GM12878 (cell line): ENCODE data around the gene AGAP2. TPM values are rescaled to one million over a fixed set of nuclear protein-coding genes. Genes with fewer than 3 reads are reported as not detected.

Source experiments
- ATAC-seq: fragments of 200-7000 bp; cut with Tn5 transposase; 3 replicates; pipeline ENCODE4 v1.9.1; 2020; ENCODE audit warnings: mild to moderate bottlenecking, moderate library complexity
- BruUV-seq: library from RNA; stranded (reverse); fragments of 400-500 nt; replicated peaks from 2 replicates; lab custom pipeline; 2021; lab: Mats Ljungman, UMichigan
- CTCF ChIA-PET: fragments of 300-600 bp; sonication (Branson Sonifier 250); formaldehyde crosslinking; extraction: SDS; loops from one replicate; lab custom pipeline; 2021; ENCODE audit warnings: inconsistent platforms; lab: Yijun Ruan, JAX
- POLR2A ChIA-PET: fragments of 350-600 bp; formaldehyde crosslinking; extraction: SDS; loops from one replicate; lab custom pipeline; 2021; ENCODE audit warnings: inconsistent platforms; lab: Charles Lee
- RAD21 ChIA-PET: fragments of 300-600 bp; sonication (Branson Sonifier 250); formaldehyde crosslinking; loops from one replicate; lab custom pipeline; 2023; ENCODE audit warnings: antibody characterized with exemption; ENCODE audit not compliant: unreplicated experiment; lab: Charles Lee
- SMC1A ChIA-PET: fragments of 300-600 bp; sonication (Branson Sonifier 250); formaldehyde crosslinking; loops from one replicate; lab custom pipeline; 2023; ENCODE audit not compliant: unreplicated experiment, uncharacterized antibody; lab: Charles Lee
- DNase-seq: peaks from one replicate; pipeline ENCODE4 v3.0.0-alpha.2; 2011; ENCODE audit warnings: low read depth, low spot score
- FAIRE-seq: peaks from 3 replicates; lab custom pipeline; 2011; peaks lifted over from hg19 to GRCh38; lab: Jason Lieb, UNC
- H2AFZ ChIP-seq: 2 replicates; pipeline ENCODE4 v1.6.0; 2011; ENCODE audit warnings: low read depth, low read length, control low read depth; ENCODE audit not compliant: control insufficient read depth
- H3K27ac ChIP-seq: 2 replicates; pipeline ENCODE4 v1.5.1; 2011; ENCODE audit warnings: control low read depth; ENCODE audit not compliant: control insufficient read depth, insufficient read depth
- H3K27me3 ChIP-seq, 2 experiments: replicated peaks in 1 of 2; 2 replicates each; pipeline versions ENCODE4 v1.6.0 to v1.6.1; 2011; ENCODE audit warnings: low read length in 1 of 2; ENCODE audit not compliant: control insufficient read depth in 2 of 2, insufficient read depth in 2 of 2
- H3K36me3 ChIP-seq, 2 experiments: 2 replicates each; pipeline ENCODE4 v1.5.1; 2011; ENCODE audit warnings: low read length in 1 of 2; ENCODE audit not compliant: control insufficient read depth in 2 of 2, insufficient read depth in 2 of 2
- H3K4me1 ChIP-seq: 2 replicates; pipeline ENCODE4 v1.6.1; 2011; ENCODE audit warnings: mild to moderate bottlenecking, low read length, moderate library complexity, mixed read lengths; ENCODE audit not compliant: control insufficient read depth, insufficient read depth
- H3K4me2 ChIP-seq: 2 replicates; pipeline ENCODE4 v1.6.0; 2011; ENCODE audit warnings: control low read depth; ENCODE audit not compliant: control insufficient read depth, insufficient read depth
- H3K4me3 ChIP-seq: fragments of 200-600 bp; sonication (generic); 2 replicates; pipeline ENCODE4 v1.5.1; 2016
- H3K79me2 ChIP-seq: 2 replicates; pipeline ENCODE4 v1.6.0; 2011; ENCODE audit warnings: low read length; ENCODE audit not compliant: control insufficient read depth, insufficient read depth
- H3K9ac ChIP-seq: 2 replicates; pipeline ENCODE4 v1.8.0; 2011; ENCODE audit warnings: low read length, control low read depth, mixed read lengths; ENCODE audit not compliant: control insufficient read depth, insufficient read depth
- H3K9me3 ChIP-seq: replicated peaks from 3 replicates; pipeline ENCODE4 v1.5.1; 2011; ENCODE audit warnings: mild to moderate bottlenecking, low read length; ENCODE audit not compliant: control insufficient read depth, insufficient read depth
- H4K20me1 ChIP-seq: 2 replicates; pipeline ENCODE4 v1.6.0; 2011; ENCODE audit not compliant: control insufficient read depth, insufficient read depth
- BHLHE40 ChIP-seq, 2 experiments: fragments of 450-650 bp in 1 of 2; IDR thresholded peaks; 2 replicates each; pipeline ENCODE4 v1.6.1; 2011 to 2017; ENCODE audit warnings: low read depth in 2 of 2, borderline replicate concordance in 1 of 2, improper control_type of control experiment in 1 of 2, low read length in 1 of 2, mild to moderate bottlenecking in 1 of 2
- CHD1 ChIP-seq: IDR thresholded peaks from 2 replicates; pipeline ENCODE4 v1.6.1; 2012; ENCODE audit warnings: low read depth, low read length, improper control_type of control experiment
- DPF2 ChIP-seq: fragments of 450-650 bp; IDR thresholded peaks from 2 replicates; pipeline ENCODE4 v1.6.1; 2017; ENCODE audit warnings: mild to moderate bottlenecking
- E2F8 ChIP-seq: fragments of 450-650 bp; IDR thresholded peaks from 2 replicates; pipeline ENCODE4 v1.6.1; 2018; ENCODE audit warnings: mild to moderate bottlenecking, low read depth, moderate library complexity; ENCODE audit not compliant: partially characterized antibody
- HDAC2 ChIP-seq: fragments of 200-600 bp; sonication (generic); IDR thresholded peaks from 2 replicates; pipeline ENCODE4 v1.6.1; 2017
- IKZF2 ChIP-seq, 2 experiments: fragments of 450-650 bp; IDR thresholded peaks; 2 replicates each; pipeline ENCODE4 v1.6.1; 2017; ENCODE audit warnings: mild to moderate bottlenecking in 2 of 2, moderate library complexity in 2 of 2
- PAX5 ChIP-seq: IDR thresholded peaks from 2 replicates; pipeline ENCODE4 v1.6.1; 2011; ENCODE audit warnings: low read depth, low read length, borderline replicate concordance
- RB1 ChIP-seq: fragments of 450-650 bp; formaldehyde crosslinking; IDR thresholded peaks from 2 replicates; pipeline ENCODE4 v1.6.1; 2017; ENCODE audit warnings: mild to moderate bottlenecking, borderline replicate concordance
- RUNX3 ChIP-seq: IDR thresholded peaks from 2 replicates; pipeline ENCODE4 v1.6.1; 2012; ENCODE audit warnings: low read length, inconsistent platforms
- SIN3A ChIP-seq: IDR thresholded peaks from 2 replicates; pipeline ENCODE4 v1.6.1; 2012; ENCODE audit warnings: low read depth, low read length, improper control_type of control experiment
- SUZ12 ChIP-seq: fragments of 200-600 bp; sonication (generic); IDR thresholded peaks from one replicate; pipeline ENCODE4 v1.6.1; 2018; ENCODE audit warnings: antibody characterized with exemption, mild to moderate bottlenecking; ENCODE audit not compliant: unreplicated experiment
- TAF1 ChIP-seq: IDR thresholded peaks from 2 replicates; pipeline ENCODE4 v1.6.1; 2011; ENCODE audit warnings: mild to moderate bottlenecking, low read depth, low read length, borderline replicate concordance
- TCF3 ChIP-seq: IDR thresholded peaks from 2 replicates; pipeline ENCODE4 v1.6.1; 2012; ENCODE audit warnings: low read depth, mild to moderate bottlenecking, low read length, borderline replicate concordance; ENCODE audit not compliant: insufficient read depth
- YY1 ChIP-seq: IDR thresholded peaks from 2 replicates; pipeline ENCODE4 v1.6.1; 2011; ENCODE audit warnings: low read depth, mild to moderate bottlenecking, low read length
- WGBS: methylation state at CpG from one replicate; pipeline ENCODE4 v1.1.6; 2016; ENCODE audit warnings: low lambda C conversion rate; ENCODE audit not compliant: insufficient replicate concordance, insufficient coverage; ENCODE audit errors: missing lambda C conversion rate; 5-methylcytosine and 5-hydroxymethylcytosine counted together
- in situ Hi-C: fragments of 300-500 bp; cut with MboI; formaldehyde crosslinking; loops from 9 replicates; pipeline ENCODE4 v1.14.3; 2018; ENCODE audit warnings: mixed read lengths
- intact Hi-C: fragments of 100-400 bp; cut with micrococcal nuclease; formaldehyde crosslinking; loops from one replicate; pipeline ENCODE4 v1.14.2; 2022; ENCODE audit not compliant: unreplicated experiment
- polyA plus RNA-seq, 11 experiments: library from polyadenylated mRNA; depleted of rRNA in 4 of 11; unstranded in 6 of 11; stranded (reverse) in 5 of 11; fragments of >200 nt; fragmentation: Nextera tagmentation in 4 of 11; fragmentation: Illumina TruSeq in 1 of 11; extraction: Ambion mirVana in 4 of 11; extraction: Trizol in 1 of 11; gene quantifications; 1 replicate in 1 of 11; 2 replicates in 10 of 11; pipeline versions ENCODE4 v1.2.1 to v1.2.3, GENCODE V29; 2011 to 2016; ENCODE audit warnings: inconsistent platforms in 2 of 11, missing spikeins in 2 of 11, low read depth in 1 of 11
- total RNA-seq, 4 experiments: library from RNA; depleted of rRNA in 3 of 4; stranded (reverse); fragments of >200 nt in 3 of 4; fragmentation: Illumina TruSeq in 1 of 4; extraction: Trizol in 1 of 4; gene quantifications; 2 replicates each; pipeline versions ENCODE4 v1.2.1 to v1.2.3, GENCODE V29; 2013 to 2021
- TF ChIP-seq, protein P1 (sequence below): fragments of 450-650 bp; IDR thresholded peaks from 2 replicates; pipeline ENCODE4 v1.6.1; 2016; ENCODE audit warnings: mild to moderate bottlenecking
- TF ChIP-seq, protein P2 (sequence below): IDR thresholded peaks from 2 replicates; pipeline ENCODE4 v1.6.1; 2012; ENCODE audit warnings: low read depth, low read length, improper control_type of control experiment
- TF ChIP-seq, protein P3 (sequence below): IDR thresholded peaks from 2 replicates; pipeline ENCODE4 v1.6.1; 2011; ENCODE audit warnings: low read depth, low read length, improper control_type of control experiment, borderline replicate concordance

Gene AGAP2
- total and polyA plus RNA-seq, 10 of the 15 experiments (the other 5 are each of a cell fraction or from before 2014, with no cell fraction given): 0.29 to 19.8 (median 11.0) TPM

DNA sequence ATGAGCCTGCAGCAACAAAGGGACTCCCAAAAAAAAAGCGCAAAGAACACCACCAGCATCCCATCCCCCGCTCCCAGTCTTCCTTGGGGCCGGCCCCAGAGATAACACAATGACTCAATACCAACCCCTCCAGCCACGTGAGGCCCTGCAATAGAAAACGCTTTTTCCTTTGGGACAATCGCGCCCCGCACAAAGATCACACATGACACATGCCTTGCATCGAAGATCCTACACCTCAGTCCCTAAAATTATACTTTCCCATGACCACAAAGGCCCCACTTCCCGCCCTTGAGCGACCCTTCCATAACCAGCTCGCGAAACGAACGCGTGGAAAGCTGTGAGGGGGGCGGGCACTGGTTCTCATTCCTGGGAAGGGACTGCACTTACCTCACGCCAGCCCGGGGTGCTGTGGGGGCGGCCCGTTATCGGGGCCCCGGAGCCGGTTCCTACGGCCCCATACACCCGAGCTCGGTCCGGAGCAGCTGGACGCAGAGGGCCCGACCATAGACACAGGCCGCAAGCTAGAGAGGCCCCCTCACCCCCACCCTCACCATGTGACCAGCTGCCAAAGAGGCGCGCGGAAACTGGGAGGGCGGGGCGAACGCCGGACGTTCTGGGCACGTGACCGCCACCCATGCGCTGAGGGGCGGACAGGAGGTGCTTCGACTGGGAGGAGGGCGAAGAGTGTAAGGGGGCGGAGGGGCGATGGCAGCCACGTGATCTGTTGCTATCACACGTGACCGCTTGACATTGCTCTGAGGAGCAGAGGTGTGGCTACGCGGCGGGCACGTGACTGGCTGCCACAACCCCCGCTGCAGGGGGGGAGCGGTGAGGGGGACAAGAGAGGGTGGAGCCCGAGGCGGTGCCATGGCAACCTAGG is 13.5 kb upstream of the AGAP2 start, which contains the start of gene CDK4:
TSS of gene CDK4 (minus strand) at position 523 of the 880 bp plus-strand sequence. CDS start 593 bp downstream, outside the sequence.
- intact Hi-C loops (loop anchor here (10.0 kb wide), 1 partner anchor 277 kb away; the partner anchor contains the start of gene ARHGAP9), in situ Hi-C loops (no loop called here)
- Histone ChIP-seq H2AFZ (peak within 1 kb of the TSS; percentile 83), H3K36me3 (peaks cover 6 to 7% of the 10 kb centered on the region in 2 experiments), H3K27me3 (no peaks in the 10 kb centered on the region), H3K4me2 (peak within 1 kb of the TSS; percentile 78), H3K9ac (peak within 1 kb of the TSS; percentile 99), H3K9me3 (no peaks in the 10 kb centered on the region), H4K20me1 (no peaks in the 10 kb centered on the region), H3K4me1 (peaks cover 27% of the 10 kb centered on the region), H3K4me3 (peak within 1 kb of the TSS; percentile 79), H3K79me2 (peaks cover 30% of the 10 kb centered on the region), H3K27ac (peak within 1 kb of the TSS; percentile 94)
- peak; percentile 99 for DNase-seq
- ATAC-seq: peak; percentile 85
- FAIRE-seq: peak; percentile 95
- CTCF ChIA-PET: interaction anchor here (0.7 to 1.2 kb wide), 4 partner anchors 8 to 143 kb away, joined by 3 read pairs; no protein-coding TSS in a partner anchor
- SMC1A ChIA-PET: no interaction called here
- WGBS: 0% methylated on average over 56 of the region's 58 CpGs
- POLR2A ChIA-PET: interaction anchor here (0.6 to 1.2 kb wide), 3 partner anchors 10 to 29 kb away, joined by 4 to 18 read pairs (median 4); no protein-coding TSS in a partner anchor
- RAD21 ChIA-PET: interaction anchor here (0.6 to 1.1 kb wide), 5 partner anchors 10 to 189 kb away, joined by 3 to 5 read pairs (median 3); no protein-coding TSS in a partner anchor
- TSS peak; percentile 89 for BruUV-seq
- TF ChIP-seq CHD1: 0 out of 2 replicates have a peak, but pooled peaks have one; percentile 79
- TF ChIP-seq, protein P1, sequence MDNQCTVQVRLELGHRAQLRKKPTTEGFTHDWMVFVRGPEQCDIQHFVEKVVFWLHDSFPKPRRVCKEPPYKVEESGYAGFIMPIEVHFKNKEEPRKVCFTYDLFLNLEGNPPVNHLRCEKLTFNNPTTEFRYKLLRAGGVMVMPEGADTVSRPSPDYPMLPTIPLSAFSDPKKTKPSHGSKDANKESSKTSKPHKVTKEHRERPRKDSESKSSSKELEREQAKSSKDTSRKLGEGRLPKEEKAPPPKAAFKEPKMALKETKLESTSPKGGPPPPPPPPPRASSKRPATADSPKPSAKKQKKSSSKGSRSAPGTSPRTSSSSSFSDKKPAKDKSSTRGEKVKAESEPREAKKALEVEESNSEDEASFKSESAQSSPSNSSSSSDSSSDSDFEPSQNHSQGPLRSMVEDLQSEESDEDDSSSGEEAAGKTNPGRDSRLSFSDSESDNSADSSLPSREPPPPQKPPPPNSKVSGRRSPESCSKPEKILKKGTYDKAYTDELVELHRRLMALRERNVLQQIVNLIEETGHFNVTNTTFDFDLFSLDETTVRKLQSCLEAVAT: peak; percentile 51; the same call in 1 of the 2 replicates
- peak; percentile 71 for TF ChIP-seq TCF3
- TF ChIP-seq YY1: peak; percentile 31; the same call in 1 of the 2 replicates
- peak; percentile 50 for TF ChIP-seq RUNX3
- peak; percentile 41 to 47; a peak in 2 of 4 replicates for TF ChIP-seq IKZF2 (IDR thresholded peaks at IDR 0.05)
- peak; percentile 76 for TF ChIP-seq SIN3A
- peak; percentile 94 for TF ChIP-seq RB1
- no peak for TF ChIP-seq SUZ12
- TF ChIP-seq DPF2: 0 out of 2 replicates have a peak, but pooled peaks have one; percentile 50
- TF ChIP-seq HDAC2: 0 out of 2 replicates have a peak, but pooled peaks have one; percentile 53
- TF ChIP-seq E2F8: no peak
- TF ChIP-seq BHLHE40 (IDR thresholded peaks at IDR 0.05; ENCODE audit: borderline replicate concordance in 1 of 2, low read depth in 2 of 2, low read length in 1 of 2): peak; percentile 98 to 100
- TF ChIP-seq PAX5: peak; percentile 79; the same call in 1 of the 2 replicates
- TF ChIP-seq TAF1: peak; percentile 77
- TF ChIP-seq, protein P2, sequence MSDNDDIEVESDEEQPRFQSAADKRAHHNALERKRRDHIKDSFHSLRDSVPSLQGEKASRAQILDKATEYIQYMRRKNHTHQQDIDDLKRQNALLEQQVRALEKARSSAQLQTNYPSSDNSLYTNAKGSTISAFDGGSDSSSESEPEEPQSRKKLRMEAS: peak; percentile 99
- TF ChIP-seq, protein P3, sequence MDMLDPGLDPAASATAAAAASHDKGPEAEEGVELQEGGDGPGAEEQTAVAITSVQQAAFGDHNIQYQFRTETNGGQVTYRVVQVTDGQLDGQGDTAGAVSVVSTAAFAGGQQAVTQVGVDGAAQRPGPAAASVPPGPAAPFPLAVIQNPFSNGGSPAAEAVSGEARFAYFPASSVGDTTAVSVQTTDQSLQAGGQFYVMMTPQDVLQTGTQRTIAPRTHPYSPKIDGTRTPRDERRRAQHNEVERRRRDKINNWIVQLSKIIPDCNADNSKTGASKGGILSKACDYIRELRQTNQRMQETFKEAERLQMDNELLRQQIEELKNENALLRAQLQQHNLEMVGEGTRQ: peak; percentile 100
